Measurements from ENCODE around the gene ZMPSTE24. TPM values are rescaled to one million over a fixed set of nuclear protein-coding genes. Genes with fewer than 3 reads are reported as not detected.

ZMPSTE24 gene
- polyA plus RNA-seq, 1 donor (not counting 4 experiments of a cell fraction or from before 2014, with no cell fraction given) = 73.4 TPM

- Histone ChIP-seq H3K4me2 (ENCODE audit: control insufficient read depth, extremely low read depth, insufficient read depth, low read depth, low read length) (peak within 1 kb of the TSS; percentile 87), H3K4me1 (ENCODE audit: control insufficient read depth, extremely low read depth, insufficient read depth, low read length) (peaks cover 12% of the 10 kb centered on the region), H3K27me3 (ENCODE audit: control insufficient read depth, extremely low read depth, insufficient read depth, low read length) (peaks cover 26% of the 10 kb centered on the region), H3K9me1 (ENCODE audit: control insufficient read depth, extremely low read depth, insufficient read depth, low read length) (no peaks in the 10 kb centered on the region), H3K4me3 (ENCODE audit: control insufficient read depth in 2 of 3, extremely low read depth in 1 of 3, insufficient read depth in 2 of 3, low read depth in 1 of 3, low read length in 3 of 3) (peak within 1 kb of the TSS; percentile 4 to 48 (median 25)), H3K36me3 (ENCODE audit: control insufficient read depth in 2 of 2, extremely low read depth in 1 of 2, insufficient read depth in 2 of 2, low read length in 2 of 2) (no peaks in the 10 kb centered on the region), H3K9ac (ENCODE audit: control insufficient read depth, extremely low read depth, insufficient read depth, low read length) (peak within 1 kb of the TSS; percentile 22), H4K20me1 (ENCODE audit: control insufficient read depth, extremely low read depth, insufficient read depth, low read length) (no peaks in the 10 kb centered on the region), H3K27ac (ENCODE audit: control insufficient read depth, insufficient read depth, low read length) (no peak within 1 kb of the TSS), H3K9me3 (ENCODE audit: control insufficient read depth, low read depth, low read length) (no peaks in the 10 kb centered on the region), H3K79me2 (ENCODE audit: control insufficient read depth, insufficient read depth, low read length) (no peaks in the 10 kb centered on the region), H2AFZ (ENCODE audit: control insufficient read depth, low read length) (peak within 1 kb of the TSS; percentile 40)
- FAIRE-seq = no peak
- dilution Hi-C loops (cut with MboI; ENCODE audit: extremely low pct_ligation_motif_present, low sequenced_read_pairs) = no loop called here
- TF ChIP-seq EZH2 (IDR thresholded peaks at IDR 0.05; ENCODE audit: low read length) = peak; percentile 64
- TF ChIP-seq, protein P1, sequence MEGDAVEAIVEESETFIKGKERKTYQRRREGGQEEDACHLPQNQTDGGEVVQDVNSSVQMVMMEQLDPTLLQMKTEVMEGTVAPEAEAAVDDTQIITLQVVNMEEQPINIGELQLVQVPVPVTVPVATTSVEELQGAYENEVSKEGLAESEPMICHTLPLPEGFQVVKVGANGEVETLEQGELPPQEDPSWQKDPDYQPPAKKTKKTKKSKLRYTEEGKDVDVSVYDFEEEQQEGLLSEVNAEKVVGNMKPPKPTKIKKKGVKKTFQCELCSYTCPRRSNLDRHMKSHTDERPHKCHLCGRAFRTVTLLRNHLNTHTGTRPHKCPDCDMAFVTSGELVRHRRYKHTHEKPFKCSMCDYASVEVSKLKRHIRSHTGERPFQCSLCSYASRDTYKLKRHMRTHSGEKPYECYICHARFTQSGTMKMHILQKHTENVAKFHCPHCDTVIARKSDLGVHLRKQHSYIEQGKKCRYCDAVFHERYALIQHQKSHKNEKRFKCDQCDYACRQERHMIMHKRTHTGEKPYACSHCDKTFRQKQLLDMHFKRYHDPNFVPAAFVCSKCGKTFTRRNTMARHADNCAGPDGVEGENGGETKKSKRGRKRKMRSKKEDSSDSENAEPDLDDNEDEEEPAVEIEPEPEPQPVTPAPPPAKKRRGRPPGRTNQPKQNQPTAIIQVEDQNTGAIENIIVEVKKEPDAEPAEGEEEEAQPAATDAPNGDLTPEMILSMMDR (optimal IDR thresholded peaks at IDR 0.05 in 1 of 3, IDR thresholded peaks at IDR 0.05 in 1 of 3, conservative IDR thresholded peaks at IDR 0.05 in 1 of 3; ENCODE audit: extremely low read depth in 1 of 3, insufficient read depth in 2 of 3, low read length in 3 of 3) = no peak
- no peak for DNase-seq (ENCODE audit: low read depth, low spot score)
Observed at GRCh38 chr1:40316595-40317393, 58.8 kb downstream of the ZMPSTE24 start, which contains the start of gene COL9A2. TSS of gene COL9A2 (minus strand) at chr1:40317286. CDS start at chr1:40317197, 89 bp downstream.

GRCh38 chr1:40317394-40318074 lies 59.5 kb downstream of the ZMPSTE24 start:
- H2AFZ ChIP-seq (ENCODE audit: control insufficient read depth, low read length) = no peak overlapping the region
- H3K27ac ChIP-seq (ENCODE audit: control insufficient read depth, insufficient read depth, low read length) = no peak overlapping the region
- TF ChIP-seq EZH2 (IDR thresholded peaks at IDR 0.05; ENCODE audit: low read length) = peak; percentile 47
- TF ChIP-seq, protein P1 (optimal IDR thresholded peaks at IDR 0.05 in 1 of 3, IDR thresholded peaks at IDR 0.05 in 1 of 3, conservative IDR thresholded peaks at IDR 0.05 in 1 of 3; ENCODE audit: extremely low read depth in 1 of 3, insufficient read depth in 2 of 3, low read length in 3 of 3) = no peak
- H3K9me3 ChIP-seq (ENCODE audit: control insufficient read depth, low read depth, low read length) = no peaks in the 10 kb centered on the region
- H3K36me3 ChIP-seq (ENCODE audit: control insufficient read depth in 2 of 2, extremely low read depth in 1 of 2, insufficient read depth in 2 of 2, low read length in 2 of 2) = no peaks in the 10 kb centered on the region
- peak overlapping the region; percentile 27 for H3K4me2 ChIP-seq (ENCODE audit: control insufficient read depth, extremely low read depth, insufficient read depth, low read depth, low read length)
- peaks cover 26% of the 10 kb centered on the region for H3K27me3 ChIP-seq (ENCODE audit: control insufficient read depth, extremely low read depth, insufficient read depth, low read length)
- H3K79me2 ChIP-seq (ENCODE audit: control insufficient read depth, insufficient read depth, low read length) = no peaks in the 10 kb centered on the region
- dilution Hi-C loops (cut with MboI; ENCODE audit: extremely low pct_ligation_motif_present, low sequenced_read_pairs) = no loop called here
- FAIRE-seq (no peak), DNase-seq (ENCODE audit: low read depth, low spot score) (no peak)
- H3K9me1 ChIP-seq (ENCODE audit: control insufficient read depth, extremely low read depth, insufficient read depth, low read length) = no peaks in the 10 kb centered on the region
- H3K9ac ChIP-seq (ENCODE audit: control insufficient read depth, extremely low read depth, insufficient read depth, low read length) = no peak overlapping the region
- no peak overlapping the region for H3K4me3 ChIP-seq (ENCODE audit: control insufficient read depth in 2 of 3, extremely low read depth in 1 of 3, insufficient read depth in 2 of 3, low read depth in 1 of 3, low read length in 3 of 3)
- peaks cover 12% of the 10 kb centered on the region for H3K4me1 ChIP-seq (ENCODE audit: control insufficient read depth, extremely low read depth, insufficient read depth, low read length)
- H4K20me1 ChIP-seq (ENCODE audit: control insufficient read depth, extremely low read depth, insufficient read depth, low read length) = no peaks in the 10 kb centered on the region
